Adipocyte (in vitro differentiated cells): ENCODE results near the gene CUL7.

ENCODE experiments used
- DNase-seq: peaks from one replicate; pipeline ENCODE4 v3.0.0-alpha.2; 2015; ENCODE audit warnings: low read depth
- H3K27me3 ChIP-seq: replicated peaks from 2 replicates; pipeline ENCODE4 v1.7.0; 2013; ENCODE audit warnings: mild to moderate bottlenecking, low read length, moderate library complexity; ENCODE audit not compliant: control insufficient read depth, insufficient read depth
- H3K36me3 ChIP-seq: 2 replicates; pipeline ENCODE4 v1.7.0; 2013; ENCODE audit warnings: low read length, mild to moderate bottlenecking, moderate library complexity; ENCODE audit not compliant: control insufficient read depth, insufficient read depth, severe bottlenecking
- H3K4me1 ChIP-seq: 2 replicates; pipeline ENCODE4 v1.7.0; 2013; ENCODE audit warnings: mild to moderate bottlenecking, low read length, moderate library complexity; ENCODE audit not compliant: control insufficient read depth, insufficient read depth
- H3K4me3 ChIP-seq: 2 replicates; pipeline ENCODE4 v1.7.0; 2013; ENCODE audit warnings: mild to moderate bottlenecking, low read length, moderate library complexity
- H3K9ac ChIP-seq: 2 replicates; pipeline ENCODE4 v1.7.0; 2013; ENCODE audit warnings: mild to moderate bottlenecking, low read length, moderate library complexity
- H3K9me3 ChIP-seq: 2 replicates; pipeline ENCODE4 v1.7.0; 2013; ENCODE audit warnings: mild to moderate bottlenecking, low read length, moderate library complexity; ENCODE audit not compliant: control insufficient read depth

The CUL7 gene

GRCh38 chr6:43053545-43054205, at the start of gene CUL7:
CUL7 (minus strand) TSS chr6:43053851; CDS start chr6:43052788, 1,063 bp downstream.
- Histone ChIP-seq H3K9ac (peak within 1 kb of the TSS; percentile 98), H3K4me1 (peaks cover 35% of the 10 kb centered on the region), H3K9me3 (no peaks in the 10 kb centered on the region), H3K27me3 (no peaks in the 10 kb centered on the region), H3K4me3 (peak within 1 kb of the TSS; percentile 90), H3K36me3 (peaks cover 40% of the 10 kb centered on the region)
- peak; percentile 98 for DNase-seq

- H3K9ac ChIP-seq = no peak overlapping the region
- H3K36me3 ChIP-seq = no peaks in the 10 kb centered on the region
- H3K4me3 ChIP-seq = no peak overlapping the region
- DNase-seq = no peak
- no peaks in the 10 kb centered on the region for H3K27me3 ChIP-seq
- peaks cover 19% of the 10 kb centered on the region for H3K4me1 ChIP-seq
- H3K9me3 ChIP-seq = no peaks in the 10 kb centered on the region
Measured at GRCh38 chr6:43101497-43101896, 47.8 kb upstream of the CUL7 start.

- H3K36me3 ChIP-seq = no peaks in the 10 kb centered on the region
- no peak for DNase-seq
- H3K27me3 ChIP-seq = no peaks in the 10 kb centered on the region
- no peak overlapping the region for H3K4me3 ChIP-seq
- H3K4me1 ChIP-seq = peaks cover 37% of the 10 kb centered on the region
- H3K9ac ChIP-seq = peak overlapping the region; percentile 36
- H3K9me3 ChIP-seq = no peaks in the 10 kb centered on the region
Measured at GRCh38 chr6:43097502-43097901, 43.9 kb upstream of the CUL7 start.

- H3K4me1 ChIP-seq = peaks cover 37% of the 10 kb centered on the region
- DNase-seq = no peak
- peak overlapping the region; percentile 36 for H3K9ac ChIP-seq
Measured at GRCh38 chr6:43097098-43097489, 43.4 kb upstream of the CUL7 start.

GRCh38 chr6:43096451-43097097, 42.9 kb upstream of the CUL7 start:
- peak; percentile 95 for DNase-seq
- H3K9me3 ChIP-seq = no peaks in the 10 kb centered on the region
- H3K4me1 ChIP-seq = peaks cover 35% of the 10 kb centered on the region
- no peaks in the 10 kb centered on the region for H3K36me3 ChIP-seq
- H3K27me3 ChIP-seq = no peaks in the 10 kb centered on the region
- peak overlapping the region; percentile 61 for H3K9ac ChIP-seq
- H3K4me3 ChIP-seq = peak overlapping the region; percentile 39

More at GRCh38 chr6:43097098-43097489, 43.4 kb upstream of the CUL7 start:
- Histone ChIP-seq H3K9me3 (no peaks in the 10 kb centered on the region), H3K27me3 (no peaks in the 10 kb centered on the region), H3K4me3 (no peak overlapping the region), H3K36me3 (no peaks in the 10 kb centered on the region)

- H3K9ac ChIP-seq = peak overlapping the region; percentile 61
- no peaks in the 10 kb centered on the region for H3K27me3 ChIP-seq
- H3K4me1 ChIP-seq = peaks cover 35% of the 10 kb centered on the region
- no peaks in the 10 kb centered on the region for H3K36me3 ChIP-seq
- H3K4me3 ChIP-seq = peak overlapping the region; percentile 39
- H3K9me3 ChIP-seq = no peaks in the 10 kb centered on the region
- DNase-seq = no peak
Measured at GRCh38 chr6:43095939-43096338, 42.3 kb upstream of the CUL7 start.

- H3K9ac ChIP-seq = peak overlapping the region; percentile 81
- peaks cover 35% of the 10 kb centered on the region for H3K4me1 ChIP-seq
- peak; percentile 70 for DNase-seq
- no peaks in the 10 kb centered on the region for H3K9me3 ChIP-seq
- peak overlapping the region; percentile 80 for H3K4me3 ChIP-seq
- H3K36me3 ChIP-seq = no peaks in the 10 kb centered on the region
- no peaks in the 10 kb centered on the region for H3K27me3 ChIP-seq
Measured at GRCh38 chr6:43093436-43094289, 40.0 kb upstream of the CUL7 start.

GRCh38 chr6:43092635-43093034, 39.0 kb upstream of the CUL7 start:
- Histone ChIP-seq H3K4me1 (peaks cover 30% of the 10 kb centered on the region), H3K9ac (no peak overlapping the region), H3K9me3 (no peaks in the 10 kb centered on the region), H3K4me3 (no peak overlapping the region), H3K36me3 (no peaks in the 10 kb centered on the region), H3K27me3 (no peaks in the 10 kb centered on the region)
- no peak for DNase-seq

- DNase-seq = no peak
- no peaks in the 10 kb centered on the region for H3K36me3 ChIP-seq
- H3K4me3 ChIP-seq = no peak overlapping the region
- no peaks in the 10 kb centered on the region for H3K9me3 ChIP-seq
- no peaks in the 10 kb centered on the region for H3K27me3 ChIP-seq
- H3K9ac ChIP-seq = no peak overlapping the region
- peaks cover 19% of the 10 kb centered on the region for H3K4me1 ChIP-seq
Measured at GRCh38 chr6:43091436-43091991, 37.9 kb upstream of the CUL7 start.

GRCh38 chr6:43091020-43091419, 37.4 kb upstream of the CUL7 start:
- no peak overlapping the region for H3K4me3 ChIP-seq
- no peaks in the 10 kb centered on the region for H3K27me3 ChIP-seq
- H3K9me3 ChIP-seq = no peaks in the 10 kb centered on the region
- no peak for DNase-seq
- no peaks in the 10 kb centered on the region for H3K36me3 ChIP-seq
- no peak overlapping the region for H3K9ac ChIP-seq
- peaks cover 16% of the 10 kb centered on the region for H3K4me1 ChIP-seq

GRCh38 chr6:43090559-43090956, 36.9 kb upstream of the CUL7 start:
- Histone ChIP-seq H3K36me3 (no peaks in the 10 kb centered on the region), H3K27me3 (no peaks in the 10 kb centered on the region), H3K9ac (no peak overlapping the region), H3K9me3 (no peaks in the 10 kb centered on the region), H3K4me1 (peaks cover 15% of the 10 kb centered on the region), H3K4me3 (no peak overlapping the region)
- peak; percentile 58 for DNase-seq
